Heart right ventricle (tissue), 16 donors: ENCODE results near the gene TMEM220. TPM values are rescaled to one million over a fixed set of nuclear protein-coding genes. Genes with fewer than 3 reads are reported as not detected.

Source experiments
- ATAC-seq, 8 donors: fragments of 200-7000 bp; cut with Tn5 transposase; one replicate each; pipeline ENCODE4 v1.9.1; 2020; ENCODE audit warnings: mild to moderate bottlenecking in 8 of 8, moderate library complexity in 8 of 8, moderate number of reproducible peaks in 1 of 8
- DNase-seq, 2 donors: peaks; one replicate each; pipeline ENCODE4 v3.0.0-alpha.2; 2020
- H3K27ac ChIP-seq, 10 donors: fragments of 200-600 bp; sonication (generic) in 2 of 10; one replicate each; pipeline versions ENCODE4 v1.5.0 to v1.8.0; 2020 to 2022; ENCODE audit warnings: mild to moderate bottlenecking in 3 of 10
- H3K27me3 ChIP-seq, 7 donors: fragments of 200-600 bp; one replicate each; pipeline ENCODE4 v1.8.0; 2021 to 2022; ENCODE audit warnings: mild to moderate bottlenecking in 2 of 7
- H3K36me3 ChIP-seq, 9 donors: fragments of 200-600 bp; sonication (generic) in 1 of 9; one replicate each; pipeline versions ENCODE4 v1.5.0 to v1.8.0; 2020 to 2022; ENCODE audit warnings: mild to moderate bottlenecking in 2 of 9
- H3K4me1 ChIP-seq, 9 donors: fragments of 200-600 bp; sonication (generic) in 1 of 9; one replicate each; pipeline versions ENCODE4 v1.5.0 to v1.8.0; 2020 to 2022; ENCODE audit warnings: mild to moderate bottlenecking in 4 of 9
- H3K4me3 ChIP-seq, 10 donors: fragments of 200-600 bp; sonication (generic) in 2 of 10; one replicate each; pipeline versions ENCODE4 v1.5.0 to v1.8.0; 2020 to 2022; ENCODE audit warnings: mild to moderate bottlenecking in 7 of 10, moderate library complexity in 2 of 10
- H3K9me3 ChIP-seq, 11 donors: fragments of 200-600 bp in 10 of 11; sonication (generic) in 2 of 11; one replicate each; pipeline versions ENCODE4 v1.5.0 to v1.8.0; 2013 to 2022; ENCODE audit warnings: mild to moderate bottlenecking in 2 of 11, control low read depth in 1 of 11, moderate library complexity in 1 of 11
- CTCF ChIP-seq, 9 donors: fragments of 200-600 bp; sonication (generic) in 2 of 9; IDR thresholded peaks; one replicate each; pipeline versions ENCODE4 v1.5.0 to v1.8.0; 2021 to 2022; ENCODE audit warnings: antibody characterized with exemption in 9 of 9, mild to moderate bottlenecking in 5 of 9, moderate library complexity in 1 of 9
- WGBS, 2 donors: extraction: QIAGEN DNeasy Blood & Tissue Kit; methylation state at CpG; one replicate each; pipeline ENCODE4 v1.1.7; 2013; ENCODE audit warnings: inconsistent platforms in 1 of 2; 5-methylcytosine and 5-hydroxymethylcytosine counted together
- intact Hi-C, 10 donors: fragments of 100-400 bp; cut with DNase I; formaldehyde crosslinking; loops; one replicate each; pipeline versions ENCODE4 v1.11.1 to v1.14.2; 2022
- polyA plus RNA-seq, 2 donors: library from polyadenylated mRNA; stranded (reverse); fragments of 200-250 nt; gene quantifications; one replicate each; pipeline ENCODE4 v1.2.3, GENCODE V29; 2013
- total RNA-seq, 10 donors: library from RNA; stranded (reverse); fragmentation: NEBNext Ultra II Directional in 3 of 10; extraction: Animal tissue kit (Norgen Biotek cat#: 25700) in 3 of 10; gene quantifications; one replicate each; pipeline versions ENCODE4 v1.2.1 to v1.2.4, GENCODE V29; 2021 to 2023
- donor health status: Arrhythmogenic right ventricular cardiomyopathy.
- donor health status: ischemic (EF 13 %, LVEDD 7.1; RV severe dilation, severe dysfunction).
- donor health status: healthy with polysubstance abuse.
- donor health status: DM: no; HTN: yes; CAD: no.
- donor health status: DM: no; HTN: no; CAD: no.
- donor health status: ischemic (EF 25% LVEDD 6.9; RV normal size, moderate dysfunction).
- donor health status: ischemic (EF 25% LVEDD 5.7; RV mildly dilated, moderate dysfunction).
- donor health status: healthy.
- donor health status: DM: yes; HTN: yes; CAD: no.
- donor health status: Ischemic cardiomyopathy.
- donor health status: ischemic (EF 35%, LVEDD 5.7; RV mildly dilated, moderate dysfunction).
- donor health status: nonischemic (EF 11% LVEDD 7.7; RV severe dilation, severe dysfunction).
- donor health status: DM: yes; HTN: yes; CAD: no.
- donor health status: PGD.
- donor health status: ischemic (EF 29% LVEDD 5.4; RV normal size, mild dysfunction).
- donor health status: nonischemic (EF 23%, LVEDD 6.1; RV moderate dilation, normal function).

TMEM220 gene
- total and polyA plus RNA-seq, 12 donors = 3.8 to 13.6 (median 7.6) TPM

- no peak for TF ChIP-seq CTCF (IDR thresholded peaks at IDR 0.05)
- H3K9me3 ChIP-seq = no peaks in the 10 kb centered on the region
- intact Hi-C loops = no loop called here
- no peak overlapping the region for H3K27ac ChIP-seq
- no peaks in the 10 kb centered on the region for H3K36me3 ChIP-seq
- DNase-seq = no peak
- no peak overlapping the region for H3K4me3 ChIP-seq
- H3K4me1 ChIP-seq = peaks cover 0 to 5% (median 0%) of the 10 kb centered on the region in 9 donors
- 50 to 72% methylated on average over 1 of the region's 1 CpG for WGBS, 2 donors
- H3K27me3 ChIP-seq = peaks cover 0 to 17% (median 0%) of the 10 kb centered on the region in 7 donors
- ATAC-seq = no peak
Observed at GRCh38 chr17:10756185-10756584, 26.4 kb upstream of the TMEM220 start.

- no peak for TF ChIP-seq CTCF (IDR thresholded peaks at IDR 0.05)
- ATAC-seq = no peak
- Histone ChIP-seq H3K27me3 (peaks cover 0 to 18% (median 0%) of the 10 kb centered on the region in 7 donors), H3K27ac (no peak overlapping the region), H3K4me1 (peaks cover 0 to 5% (median 0%) of the 10 kb centered on the region in 9 donors), H3K36me3 (no peaks in the 10 kb centered on the region), H3K9me3 (no peaks in the 10 kb centered on the region), H3K4me3 (no peak overlapping the region)
- intact Hi-C loops = no loop called here
- 78% methylated on average over 3 of the region's 3 CpGs for WGBS, 2 donors
- DNase-seq = no peak
Observed at GRCh38 chr17:10755592-10756127, 25.8 kb upstream of the TMEM220 start.

GRCh38 chr17:10754861-10755591, 25.2 kb upstream of the TMEM220 start:
- Histone ChIP-seq H3K27me3 (peaks cover 0 to 17% (median 0%) of the 10 kb centered on the region in 7 donors), H3K4me1 (peaks cover 0 to 5% (median 0%) of the 10 kb centered on the region in 9 donors), H3K4me3 (no peak overlapping the region), H3K9me3 (no peaks in the 10 kb centered on the region), H3K27ac (no peak overlapping the region), H3K36me3 (no peaks in the 10 kb centered on the region)
- TF ChIP-seq CTCF (IDR thresholded peaks at IDR 0.05) = no peak
- ATAC-seq = no peak
- intact Hi-C loops = loop anchor here in 2 of 10 donors (5.0 kb wide), 2 partner anchors 67 to 92 kb away; no protein-coding TSS in a partner anchor
- WGBS, 2 donors = 25 to 30% methylated on average over 14 of the region's 14 CpGs
- no peak for DNase-seq

- peak in 6 of 9 donors; percentile 18 to 41 (median 28) for TF ChIP-seq CTCF (IDR thresholded peaks at IDR 0.05)
- Histone ChIP-seq H3K4me3 (no peak overlapping the region), H3K4me1 (peaks cover 0 to 5% (median 0%) of the 10 kb centered on the region in 9 donors), H3K9me3 (no peaks in the 10 kb centered on the region), H3K27ac (no peak overlapping the region), H3K36me3 (no peaks in the 10 kb centered on the region), H3K27me3 (peaks cover 0 to 17% (median 0%) of the 10 kb centered on the region in 7 donors)
- ATAC-seq (no peak), DNase-seq (peak in 1 of 2 donors; percentile 32)
- 20 to 26% methylated on average over 2 of the region's 2 CpGs for WGBS, 2 donors
- intact Hi-C loops = loop anchor here in 2 of 10 donors (5.0 kb wide), 2 partner anchors 68 to 93 kb away; no protein-coding TSS in a partner anchor
Observed at GRCh38 chr17:10754109-10754508, 24.3 kb upstream of the TMEM220 start.
